Thyroid gland (tissue), 4 donors: ENCODE results near the gene BNIP3. TPM values are rescaled to one million over a fixed set of nuclear protein-coding genes. Genes with fewer than 3 reads are reported as not detected.
"Not testable (repeated sequence)": the region's sequence is repeated elsewhere in the genome, so short reads cannot be mapped to it uniquely, and the experiment has no call there.

Experiments used
- DNase-seq, 2 donors: peaks; one replicate each; pipeline ENCODE4 v3.0.0-alpha.2; 2019
- H3K27ac ChIP-seq, 3 donors: fragments of 200-600 bp; sonication (generic); 1 replicate in 2 of 3; 2 replicates in 1 of 3; pipeline ENCODE4 v1.5.1; 2016 to 2019; ENCODE audit warnings: mild to moderate bottlenecking in 1 of 3, moderate library complexity in 1 of 3
- H3K27me3 ChIP-seq: fragments of 200-600 bp; sonication (generic); one replicate; pipeline ENCODE4 v1.5.1; 2019
- H3K36me3 ChIP-seq, 2 donors: fragments of 200-600 bp; sonication (generic); one replicate each; pipeline ENCODE4 v1.5.1; 2016 to 2019
- H3K4me1 ChIP-seq, 2 donors: fragments of 200-600 bp; sonication (generic); one replicate each; pipeline ENCODE4 v1.5.1; 2017 to 2019
- H3K4me3 ChIP-seq, 3 donors: fragments of 200-600 bp; sonication (generic); replicated peaks in 1 of 3; 1 replicate in 2 of 3; 2 replicates in 1 of 3; pipeline ENCODE4 v1.5.1; 2016; ENCODE audit warnings: mild to moderate bottlenecking in 1 of 3
- H3K9me3 ChIP-seq: fragments of 200-600 bp; sonication (generic); one replicate; pipeline ENCODE4 v1.5.1; 2017
- POLR2A ChIP-seq, 2 donors: fragments of 450-650 bp; IDR thresholded peaks; one replicate each; pipeline ENCODE4 v1.6.1; 2017; ENCODE audit warnings: antibody characterized with exemption in 2 of 2, mild to moderate bottlenecking in 2 of 2, moderate library complexity in 1 of 2
- WGBS, 2 donors: methylation state at CpG; one replicate each; pipeline ENCODE4 v1.1.5; 2017; 5-methylcytosine and 5-hydroxymethylcytosine counted together
- intact Hi-C: fragments of 100-400 bp; cut with DNase I; formaldehyde crosslinking; loops from one replicate; pipeline ENCODE4 v1.15.1; 2023
- total RNA-seq, 4 donors: library from RNA; depleted of rRNA; stranded (reverse); fragments of >200 nt; gene quantifications; one replicate each; pipeline ENCODE4 v1.2.3, GENCODE V29; 2016
- TF ChIP-seq, protein P1 (sequence below), 6 experiments: fragments of 200-600 bp in 3 of 6; fragments of 450-650 bp in 3 of 6; sonication (generic) in 3 of 6; IDR thresholded peaks; one replicate each; pipeline ENCODE4 v1.5.1; 2016 to 2019; ENCODE audit warnings: antibody characterized with exemption in 6 of 6, mild to moderate bottlenecking in 2 of 6, inconsistent platforms in 1 of 6, moderate library complexity in 1 of 6

The BNIP3 gene
- total RNA-seq, 4 donors from 2014 or later, result 54.4 to 124 (median 90.2) TPM

DNA sequence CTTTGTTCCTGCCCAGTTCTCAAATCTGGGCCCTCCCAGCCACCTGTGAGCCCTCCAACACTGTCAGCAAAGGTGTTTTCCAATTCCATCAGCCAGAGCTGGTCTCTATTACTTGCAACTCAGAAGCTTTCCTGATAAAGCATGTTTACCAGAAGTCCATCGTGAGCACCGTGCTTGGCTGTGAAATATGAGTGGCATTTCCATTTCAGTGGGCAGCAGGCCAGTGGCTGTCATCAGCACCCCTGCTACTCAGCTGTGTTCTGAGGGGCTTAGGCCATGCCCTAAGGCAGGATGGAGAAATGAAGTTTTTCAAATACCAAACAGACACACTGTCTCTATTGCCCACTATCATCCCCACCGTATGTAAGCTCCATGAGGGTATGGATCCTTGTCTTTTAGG, 12.7 kb upstream of the BNIP3 start:
- peaks cover 25 to 33% of the 10 kb centered on the region in 2 donors for H3K4me1 ChIP-seq
- H3K27ac ChIP-seq, result no peak overlapping the region
- 78 to 80% methylated on average over 3 of the region's 3 CpGs for WGBS, 2 donors
- no peaks in the 10 kb centered on the region for H3K36me3 ChIP-seq
- H3K9me3 ChIP-seq, result no peaks in the 10 kb centered on the region
- DNase-seq, result no peak
- H3K4me3 ChIP-seq, result no peak overlapping the region
- H3K27me3 ChIP-seq, result no peaks in the 10 kb centered on the region
- intact Hi-C loops, result no loop called here
- TF ChIP-seq, protein P1, sequence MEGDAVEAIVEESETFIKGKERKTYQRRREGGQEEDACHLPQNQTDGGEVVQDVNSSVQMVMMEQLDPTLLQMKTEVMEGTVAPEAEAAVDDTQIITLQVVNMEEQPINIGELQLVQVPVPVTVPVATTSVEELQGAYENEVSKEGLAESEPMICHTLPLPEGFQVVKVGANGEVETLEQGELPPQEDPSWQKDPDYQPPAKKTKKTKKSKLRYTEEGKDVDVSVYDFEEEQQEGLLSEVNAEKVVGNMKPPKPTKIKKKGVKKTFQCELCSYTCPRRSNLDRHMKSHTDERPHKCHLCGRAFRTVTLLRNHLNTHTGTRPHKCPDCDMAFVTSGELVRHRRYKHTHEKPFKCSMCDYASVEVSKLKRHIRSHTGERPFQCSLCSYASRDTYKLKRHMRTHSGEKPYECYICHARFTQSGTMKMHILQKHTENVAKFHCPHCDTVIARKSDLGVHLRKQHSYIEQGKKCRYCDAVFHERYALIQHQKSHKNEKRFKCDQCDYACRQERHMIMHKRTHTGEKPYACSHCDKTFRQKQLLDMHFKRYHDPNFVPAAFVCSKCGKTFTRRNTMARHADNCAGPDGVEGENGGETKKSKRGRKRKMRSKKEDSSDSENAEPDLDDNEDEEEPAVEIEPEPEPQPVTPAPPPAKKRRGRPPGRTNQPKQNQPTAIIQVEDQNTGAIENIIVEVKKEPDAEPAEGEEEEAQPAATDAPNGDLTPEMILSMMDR (IDR thresholded peaks at IDR 0.05), result no peak
- TF ChIP-seq POLR2A (IDR thresholded peaks at IDR 0.05), result no peak

DNA sequence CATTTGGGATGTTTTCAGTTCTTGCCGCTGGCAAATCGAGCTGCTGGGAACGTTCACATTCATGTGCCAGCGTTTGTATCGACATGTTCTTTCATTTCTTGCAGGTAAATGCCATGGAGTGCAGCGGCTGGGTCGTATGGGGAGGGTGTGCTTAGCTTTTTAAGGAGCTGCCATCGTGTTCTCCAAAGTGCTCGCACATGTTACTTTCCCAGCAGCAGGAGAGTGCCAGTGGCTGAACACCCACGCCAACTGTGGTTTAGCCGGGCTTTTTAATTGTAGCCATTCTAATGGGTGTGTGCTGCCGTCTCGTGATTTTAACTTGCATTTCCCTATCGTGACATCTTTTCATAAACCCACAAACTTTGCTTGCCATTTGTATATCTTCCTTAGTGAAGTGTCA, 11.6 kb upstream of the BNIP3 start:
- no peak for DNase-seq
- intact Hi-C loops, result no loop called here
- Histone ChIP-seq H3K4me3 (no peak overlapping the region), H3K9me3 (no peaks in the 10 kb centered on the region), H3K4me1 (peaks cover 19 to 22% of the 10 kb centered on the region in 2 donors), H3K36me3 (no peaks in the 10 kb centered on the region), H3K27ac (no peak overlapping the region), H3K27me3 (no peaks in the 10 kb centered on the region)
- TF ChIP-seq, protein P1 (IDR thresholded peaks at IDR 0.05), result no peak
- no peak for TF ChIP-seq POLR2A (IDR thresholded peaks at IDR 0.05)
- 89 to 93% methylated on average over 14 of the region's 14 CpGs for WGBS, 2 donors

DNA sequence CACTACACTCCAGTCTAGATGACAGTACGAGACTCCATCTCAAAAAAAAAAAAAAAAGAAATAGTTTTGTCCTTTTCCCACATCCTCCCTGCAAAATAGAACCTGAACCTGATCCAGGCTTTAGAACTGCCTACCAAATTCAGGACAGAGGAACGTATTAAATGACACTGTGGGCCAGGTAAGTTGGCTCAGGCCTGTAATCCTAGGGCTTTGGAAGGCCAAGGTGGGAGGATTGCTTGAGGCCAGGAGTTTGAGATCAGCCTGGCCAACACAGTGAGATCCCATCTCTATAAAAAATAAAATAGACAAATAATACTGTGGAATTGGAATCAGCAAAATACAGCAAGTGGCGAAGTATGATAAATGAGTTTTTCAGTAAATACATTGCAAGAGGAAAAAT, 10.0 kb upstream of the BNIP3 start:
- 91 to 94% methylated on average over 3 of the region's 3 CpGs for WGBS, 2 donors
- no peak for DNase-seq
- intact Hi-C loops, result no loop called here

DNA sequence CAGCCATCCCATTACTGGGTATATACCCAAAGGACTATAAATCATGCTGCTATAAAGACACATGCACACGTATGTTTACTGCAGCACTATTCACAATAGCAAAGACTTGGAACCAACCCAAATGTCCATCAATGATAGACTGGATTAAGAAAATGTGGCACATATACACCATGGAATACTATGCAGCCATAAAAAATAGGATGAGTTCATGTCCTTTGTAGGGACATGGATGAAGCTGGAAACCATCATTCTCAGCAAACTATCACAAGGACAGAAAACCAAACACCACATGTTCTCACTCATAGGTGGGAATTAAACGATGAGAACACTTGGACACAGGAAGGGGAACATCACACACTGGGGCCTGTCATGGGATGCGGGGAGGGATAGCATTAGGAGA, 6.1 kb upstream of the BNIP3 start:
- DNase-seq, intact Hi-C loops, H3K36me3 ChIP-seq: not testable (repeated sequence)

More for the DNA sequence above, 10.0 kb upstream of the BNIP3 start:
- H3K27ac ChIP-seq, result no peak overlapping the region
- no peaks in the 10 kb centered on the region for H3K27me3 ChIP-seq
- H3K9me3 ChIP-seq, result no peaks in the 10 kb centered on the region
- H3K4me3 ChIP-seq, result no peak overlapping the region
- no peak for TF ChIP-seq POLR2A (IDR thresholded peaks at IDR 0.05)
- peaks cover 8 to 9% of the 10 kb centered on the region in 2 donors for H3K4me1 ChIP-seq
- no peaks in the 10 kb centered on the region for H3K36me3 ChIP-seq

DNA sequence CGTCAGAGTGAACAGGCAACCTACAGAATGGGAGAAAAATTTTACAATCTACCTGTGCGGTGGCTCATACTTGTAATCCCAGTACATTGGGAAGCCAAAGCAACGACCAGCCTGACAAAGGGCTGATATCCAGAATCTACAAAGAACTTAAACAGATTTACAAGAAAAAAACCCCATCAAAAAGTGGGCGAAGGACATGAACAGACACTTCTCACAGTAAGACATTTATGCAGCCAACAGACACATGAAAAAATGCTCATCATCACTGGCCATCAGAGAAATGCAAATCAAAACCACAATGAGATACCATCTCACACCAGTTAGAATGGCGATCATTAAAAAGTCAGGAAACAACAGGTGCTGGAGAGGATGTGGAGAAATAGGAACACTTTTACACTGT, 5.6 kb upstream of the BNIP3 start:
- H3K27me3 ChIP-seq, DNase-seq, H3K4me3 ChIP-seq, H3K4me1 ChIP-seq, H3K36me3 ChIP-seq, H3K9me3 ChIP-seq, intact Hi-C loops, H3K27ac ChIP-seq: not testable (repeated sequence)
- WGBS, 2 donors, result 89 to 95% methylated on average over 5 of the region's 5 CpGs

More for the DNA sequence above, 6.1 kb upstream of the BNIP3 start:
- not testable (repeated sequence) for H3K4me3 ChIP-seq, H3K27ac ChIP-seq, H3K4me1 ChIP-seq, H3K27me3 ChIP-seq, H3K9me3 ChIP-seq
- WGBS, 2 donors, result 95 to 97% methylated on average over 3 of the region's 3 CpGs

DNA sequence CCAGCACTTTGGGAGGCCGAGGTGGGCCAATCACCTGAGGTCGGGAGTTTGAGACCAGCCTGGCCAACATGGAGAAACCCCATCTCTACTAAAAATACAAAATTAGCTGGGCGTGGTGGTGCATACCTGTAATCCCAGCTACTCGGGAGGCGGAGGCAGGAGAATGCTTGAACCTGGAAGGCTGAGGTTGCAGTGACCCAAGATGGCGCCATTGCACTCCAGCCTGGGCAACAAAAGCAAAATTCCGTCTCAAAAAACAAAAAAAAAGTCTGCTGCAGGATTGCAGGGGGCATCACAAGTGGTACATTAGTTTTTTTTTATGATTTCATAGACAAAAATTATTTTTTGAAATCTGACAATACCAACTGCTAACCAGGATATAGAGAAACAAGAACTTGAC, 5.1 kb upstream of the BNIP3 start:
- intact Hi-C loops, DNase-seq, H3K4me3 ChIP-seq, H3K27ac ChIP-seq, H3K27me3 ChIP-seq, H3K36me3 ChIP-seq, H3K9me3 ChIP-seq, H3K4me1 ChIP-seq: not testable (repeated sequence)
- WGBS, 2 donors, result 92 to 95% methylated on average over 7 of the region's 7 CpGs

DNA sequence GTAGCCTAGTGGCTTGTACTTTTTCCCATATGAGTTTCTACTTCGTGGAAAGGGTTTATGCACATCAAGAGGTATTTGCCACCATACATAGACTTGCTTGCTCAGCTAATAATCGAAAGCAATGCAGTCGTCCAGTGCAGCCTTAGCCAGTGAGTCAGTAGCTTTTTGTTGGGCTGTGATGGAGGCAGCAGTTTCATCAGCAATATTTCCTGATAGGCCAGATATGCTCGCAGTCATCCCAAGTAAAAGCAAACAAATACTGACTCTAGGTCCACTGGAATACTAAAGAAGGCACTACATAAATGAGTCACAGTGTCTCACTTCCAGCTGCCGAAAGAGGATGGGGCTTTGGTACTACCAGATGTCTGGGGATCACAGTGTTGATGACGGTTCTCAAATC, 2.1 kb upstream of the BNIP3 start:
- no peaks in the 10 kb centered on the region for H3K36me3 ChIP-seq
- TF ChIP-seq POLR2A (IDR thresholded peaks at IDR 0.05), result no peak
- TF ChIP-seq, protein P1 (IDR thresholded peaks at IDR 0.05), result no peak
- H3K4me1 ChIP-seq, result peaks cover 14 to 23% of the 10 kb centered on the region in 2 donors
- DNase-seq, result no peak
- 83 to 87% methylated on average over 6 of the region's 6 CpGs for WGBS, 2 donors
- no peaks in the 10 kb centered on the region for H3K27me3 ChIP-seq
- H3K27ac ChIP-seq, result no peak overlapping the region
- H3K9me3 ChIP-seq, result no peaks in the 10 kb centered on the region
- no peak overlapping the region for H3K4me3 ChIP-seq
- intact Hi-C loops, result no loop called here
